GM23248 (cell line): ENCODE data around the gene TSPAN13. TPM values are rescaled to one million over a fixed set of nuclear protein-coding genes. Genes with fewer than 3 reads are reported as not detected.

ENCODE experiments used
- DNase-seq: peaks from one replicate; pipeline ENCODE4 v3.0.0-alpha.2; 2015
- H2AFZ ChIP-seq: fragments of 200-600 bp; sonication (generic); 2 replicates; pipeline ENCODE4 v1.6.1; 2016; ENCODE audit warnings: antibody characterized with exemption
- H3F3A ChIP-seq: fragments of 200-600 bp; sonication (generic); 2 replicates; pipeline ENCODE4 v1.6.1; 2016; ENCODE audit warnings: mild to moderate bottlenecking, antibody characterized with exemption, mixed run types; ENCODE audit not compliant: insufficient read depth
- H3K27ac ChIP-seq: fragments of 200-600 bp; sonication (generic); 2 replicates; pipeline ENCODE4 v1.5.1; 2016; ENCODE audit warnings: mild to moderate bottlenecking
- H3K27me3 ChIP-seq: fragments of 200-600 bp; sonication (generic); replicated peaks from 2 replicates; pipeline ENCODE4 v1.6.1; 2016; ENCODE audit warnings: mild to moderate bottlenecking; ENCODE audit not compliant: insufficient read depth
- H3K36me3 ChIP-seq: fragments of 200-600 bp; sonication (generic); 2 replicates; pipeline ENCODE4 v1.6.1; 2016; ENCODE audit warnings: low read depth, mild to moderate bottlenecking
- H3K4me1 ChIP-seq: fragments of 200-600 bp; sonication (generic); 2 replicates; pipeline ENCODE4 v1.6.1; 2016; ENCODE audit warnings: mild to moderate bottlenecking; ENCODE audit not compliant: insufficient read depth
- H3K4me2 ChIP-seq: fragments of 200-600 bp; sonication (generic); one replicate; pipeline ENCODE4 v1.6.1; 2016; ENCODE audit warnings: mild to moderate bottlenecking; ENCODE audit not compliant: unreplicated experiment
- H3K4me3 ChIP-seq: fragments of 200-600 bp; sonication (generic); 2 replicates; pipeline ENCODE4 v1.5.1; 2016; ENCODE audit warnings: mild to moderate bottlenecking
- H3K79me2 ChIP-seq: fragments of 200-600 bp; sonication (generic); 2 replicates; pipeline ENCODE4 v1.6.1; 2016; ENCODE audit warnings: mild to moderate bottlenecking; ENCODE audit not compliant: insufficient read depth
- H3K9ac ChIP-seq: fragments of 200-600 bp; sonication (generic); 2 replicates; pipeline ENCODE4 v1.6.1; 2016; ENCODE audit warnings: mild to moderate bottlenecking
- H3K9me2 ChIP-seq: fragments of 200-600 bp; sonication (generic); 2 replicates; pipeline ENCODE4 v1.6.1; 2016; ENCODE audit warnings: mixed run types, mild to moderate bottlenecking, moderate library complexity; ENCODE audit not compliant: insufficient read depth
- H3K9me3 ChIP-seq: fragments of 200-600 bp; sonication (generic); one replicate; pipeline ENCODE4 v1.6.1; 2017; ENCODE audit warnings: low read depth
- H4K20me1 ChIP-seq: fragments of 200-600 bp; sonication (generic); 2 replicates; pipeline ENCODE4 v1.6.0; 2016; ENCODE audit not compliant: insufficient read depth
- EZH2 ChIP-seq: fragments of 200-600 bp; sonication (generic); IDR thresholded peaks from 2 replicates; pipeline ENCODE4 v1.6.1; 2018; ENCODE audit warnings: antibody characterized with exemption, mild to moderate bottlenecking; ENCODE audit not compliant: insufficient read depth, poor library complexity, severe bottlenecking
- EZH2phosphoT487 ChIP-seq: fragments of 200-600 bp; sonication (generic); IDR thresholded peaks from 2 replicates; pipeline ENCODE4 v1.6.1; 2018; ENCODE audit warnings: antibody characterized with exemption, moderate library complexity, mild to moderate bottlenecking, low read depth; ENCODE audit not compliant: insufficient read depth
- WGBS, 2 experiments: methylation state at CpG; one replicate each; pipeline ENCODE4 v1.1.6; 2015 to 2017; ENCODE audit warnings: low lambda C conversion rate in 2 of 2, low coverage in 1 of 2; ENCODE audit errors: missing lambda C conversion rate in 2 of 2; 5-methylcytosine and 5-hydroxymethylcytosine counted together
- in situ Hi-C: fragments of 300-500 bp; cut with MboI; formaldehyde crosslinking; loops from 2 replicates; pipeline ENCODE4 v1.15.0; 2020
- polyA plus RNA-seq: library from polyadenylated mRNA; unstranded; fragments of >200 nt; fragmentation: Nextera tagmentation; extraction: Ambion mirVana; gene quantifications from 2 replicates; pipeline ENCODE4 v1.2.1, GENCODE V29; 2016
- total RNA-seq: library from RNA; depleted of rRNA; stranded (reverse); fragments of >200 nt; shearing (Covaris generic); gene quantifications from 2 replicates; pipeline ENCODE4 v1.2.3, GENCODE V29; 2014

TSPAN13 gene
- total and polyA plus RNA-seq, 2 experiments from 2014 or later, result 6.2 to 9.0 TPM

GRCh38 chr7:16755397-16755796, 1.8 kb downstream of the TSPAN13 start:
- Histone ChIP-seq H3F3A (peaks cover 18% of the 10 kb centered on the region), H3K9me2 (no peaks in the 10 kb centered on the region), H3K4me2 (no peak overlapping the region), H4K20me1 (no peaks in the 10 kb centered on the region), H3K27ac (no peak overlapping the region), H3K79me2 (no peaks in the 10 kb centered on the region), H2AFZ (no peak overlapping the region), H3K9ac (no peak overlapping the region), H3K4me3 (no peak overlapping the region), H3K9me3 (no peaks in the 10 kb centered on the region), H3K27me3 (no peaks in the 10 kb centered on the region), H3K36me3 (no peaks in the 10 kb centered on the region), H3K4me1 (peaks cover 8% of the 10 kb centered on the region)
- DNase-seq, result peak; percentile 64
- in situ Hi-C loops, result no loop called here
- TF ChIP-seq EZH2phosphoT487 (no peak), EZH2 (no peak)

GRCh38 chr7:16758036-16758435, 4.5 kb downstream of the TSPAN13 start:
- Histone ChIP-seq H3K4me2 (no peak overlapping the region), H3F3A (peaks cover 18% of the 10 kb centered on the region), H3K79me2 (no peaks in the 10 kb centered on the region), H3K27me3 (no peaks in the 10 kb centered on the region), H3K9ac (no peak overlapping the region), H2AFZ (no peak overlapping the region), H3K4me3 (no peak overlapping the region), H3K9me2 (no peaks in the 10 kb centered on the region), H3K27ac (no peak overlapping the region), H4K20me1 (no peaks in the 10 kb centered on the region), H3K36me3 (no peaks in the 10 kb centered on the region), H3K4me1 (peaks cover 8% of the 10 kb centered on the region), H3K9me3 (no peaks in the 10 kb centered on the region)
- in situ Hi-C loops, result no loop called here
- TF ChIP-seq EZH2 (no peak), EZH2phosphoT487 (no peak)
- 93 to 95% methylated on average over 6 of the region's 6 CpGs for WGBS, 2 experiments
- no peak for DNase-seq

GRCh38 chr7:16758631-16759611, 5.4 kb downstream of the TSPAN13 start:
- H3K36me3 ChIP-seq, result no peaks in the 10 kb centered on the region

GRCh38 chr7:16759840-16760239, 6.3 kb downstream of the TSPAN13 start:
- in situ Hi-C loops, result no loop called here
- DNase-seq, result no peak
- TF ChIP-seq EZH2 (no peak), EZH2phosphoT487 (no peak)
- Histone ChIP-seq H3K4me1 (peaks cover 8% of the 10 kb centered on the region), H3F3A (peaks cover 12% of the 10 kb centered on the region), H3K4me2 (no peak overlapping the region), H3K9me2 (no peaks in the 10 kb centered on the region), H3K27me3 (no peaks in the 10 kb centered on the region), H3K27ac (no peak overlapping the region), H3K9me3 (no peaks in the 10 kb centered on the region), H3K36me3 (no peaks in the 10 kb centered on the region), H2AFZ (no peak overlapping the region), H3K9ac (no peak overlapping the region), H3K4me3 (no peak overlapping the region), H3K79me2 (no peaks in the 10 kb centered on the region), H4K20me1 (no peaks in the 10 kb centered on the region)
- WGBS, 2 experiments, result 91 to 100% methylated on average over 1 of the region's 1 CpG

More at GRCh38 chr7:16758631-16759611, 5.4 kb downstream of the TSPAN13 start:
- in situ Hi-C loops, result no loop called here
- H4K20me1 ChIP-seq, result no peaks in the 10 kb centered on the region
- 92% methylated on average over 10 of the region's 10 CpGs for WGBS, 2 experiments
- no peak overlapping the region for H3K4me2 ChIP-seq
- peaks cover 8% of the 10 kb centered on the region for H3K4me1 ChIP-seq
- H3K27me3 ChIP-seq, result no peaks in the 10 kb centered on the region
- no peak overlapping the region for H2AFZ ChIP-seq
- H3K9me2 ChIP-seq, result no peaks in the 10 kb centered on the region
- no peak for DNase-seq
- no peak overlapping the region for H3K27ac ChIP-seq
- no peak for TF ChIP-seq EZH2
- TF ChIP-seq EZH2phosphoT487, result no peak
- no peaks in the 10 kb centered on the region for H3K79me2 ChIP-seq
- H3F3A ChIP-seq, result peaks cover 18% of the 10 kb centered on the region
- no peak overlapping the region for H3K4me3 ChIP-seq
- H3K9me3 ChIP-seq, result no peaks in the 10 kb centered on the region
- H3K9ac ChIP-seq, result no peak overlapping the region
